GM21515 (cell line): ENCODE data around the gene SOX13.

Experiments used
- ATAC-seq: cut with Tn5 transposase; IDR thresholded peaks from one replicate; pipeline ENCODE4 v1.9.1; 2021; ENCODE audit not compliant: unreplicated experiment

Gene SOX13

DNA sequence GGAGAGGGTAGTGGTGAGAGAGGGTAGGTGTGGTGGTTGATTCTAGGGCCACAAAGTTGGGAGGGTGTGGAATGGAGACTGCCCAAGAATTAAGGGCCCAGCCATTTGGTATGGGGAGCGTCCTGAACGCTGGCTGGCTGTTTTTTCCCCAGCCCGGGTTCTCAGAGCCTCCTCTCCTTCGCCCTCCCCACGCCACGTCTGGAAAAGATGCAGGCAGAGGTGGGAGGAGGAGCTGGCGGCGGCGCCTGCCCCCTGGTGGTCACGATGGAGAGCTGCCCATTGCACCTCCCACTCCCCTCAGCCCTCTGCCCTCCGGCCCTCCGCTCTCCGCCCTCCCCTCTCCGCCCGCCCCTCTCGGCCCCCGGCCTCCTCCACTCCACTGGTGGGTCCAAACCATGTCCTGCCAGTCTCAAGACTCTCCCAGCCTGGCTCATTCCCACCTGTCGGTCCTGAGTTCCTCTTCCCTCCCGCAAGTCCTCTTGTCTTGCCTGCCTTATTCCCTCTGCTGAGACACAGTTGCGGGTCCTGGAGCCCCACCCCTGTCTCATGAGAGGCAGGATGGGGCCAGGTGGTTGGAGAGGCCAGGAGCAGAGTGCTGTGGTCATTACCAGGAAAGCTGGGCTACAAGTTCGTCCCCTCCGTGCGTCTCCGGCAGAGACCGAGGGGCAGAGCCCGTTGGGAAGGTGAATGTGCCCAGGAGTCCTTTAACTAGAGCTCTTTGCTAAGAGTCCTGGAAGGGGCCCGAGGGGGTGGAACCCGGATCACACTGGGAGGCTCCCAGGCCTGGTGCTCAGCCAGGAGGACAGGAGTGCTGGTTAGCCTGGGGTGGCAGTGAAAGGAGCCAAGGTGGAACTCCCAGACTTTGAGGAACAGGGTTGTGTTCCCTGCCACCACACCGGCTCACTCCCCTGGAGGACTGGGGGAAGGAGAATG lies 56.3 kb downstream of the SOX13 start:
- no peak for ATAC-seq

DNA sequence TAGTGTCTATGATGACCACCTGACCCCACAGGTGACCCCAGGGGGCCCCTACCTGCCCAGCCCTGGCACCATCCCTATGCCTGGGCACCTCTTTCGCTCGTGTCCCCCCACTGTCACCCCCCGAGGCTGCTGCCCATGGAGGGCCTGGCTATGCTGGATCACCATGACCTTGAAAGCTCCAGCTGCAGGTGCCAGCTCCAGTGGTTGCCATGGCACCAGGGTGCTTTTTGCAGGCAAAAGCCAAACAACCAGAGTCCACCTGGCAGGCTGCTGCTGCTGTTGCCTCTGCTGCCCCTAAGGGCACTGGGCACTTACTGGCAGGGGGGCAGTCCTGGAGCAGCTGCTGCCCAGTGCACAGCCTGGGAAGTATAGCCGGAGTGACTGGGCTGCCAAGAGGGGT lies 57.3 kb downstream of the SOX13 start:
- ATAC-seq: no peak

DNA sequence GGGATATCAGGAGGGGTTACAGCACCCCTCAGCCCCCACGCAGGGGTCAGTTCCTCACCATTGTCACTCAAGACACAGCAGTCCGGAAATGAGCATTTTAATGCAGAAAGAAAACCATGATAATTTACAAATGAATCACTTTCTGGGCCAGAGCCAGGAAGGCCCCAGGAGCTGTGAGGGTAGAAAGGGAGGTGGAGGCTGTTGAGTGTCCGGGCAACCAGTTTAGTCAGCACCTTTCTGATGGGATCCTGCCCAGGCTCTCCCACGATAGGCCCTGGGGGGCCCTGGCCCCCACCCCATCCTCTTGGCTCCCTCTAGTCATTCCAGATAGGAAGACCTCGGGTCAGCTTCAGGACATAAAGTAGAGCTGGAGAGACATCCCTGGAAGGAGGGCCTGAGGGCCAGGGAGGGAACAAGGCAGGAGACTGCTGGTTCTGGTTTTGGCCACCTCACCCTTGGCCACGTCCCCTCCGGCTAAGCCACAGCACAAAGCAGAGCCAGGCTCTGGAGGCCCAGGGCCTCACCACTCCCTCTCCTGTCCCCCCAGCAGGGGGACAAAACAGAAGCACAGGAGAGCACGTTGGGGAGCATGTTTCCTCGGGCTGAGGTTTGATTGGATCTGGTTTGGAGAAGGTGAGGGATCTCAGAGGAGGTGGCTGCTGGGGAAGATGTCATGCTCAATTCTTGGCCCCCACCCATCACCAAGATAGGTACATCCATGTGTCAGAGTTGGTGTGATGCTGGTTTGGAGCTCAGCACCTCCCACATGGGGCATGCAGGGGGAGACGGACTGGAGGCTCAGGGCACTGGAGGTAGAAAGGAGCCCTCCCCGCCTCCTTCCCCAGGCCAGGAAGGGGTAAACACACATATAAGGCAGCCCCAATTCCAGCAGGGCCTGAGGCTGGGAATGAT lies 58.3 kb downstream of the SOX13 start:
- no peak for ATAC-seq

DNA sequence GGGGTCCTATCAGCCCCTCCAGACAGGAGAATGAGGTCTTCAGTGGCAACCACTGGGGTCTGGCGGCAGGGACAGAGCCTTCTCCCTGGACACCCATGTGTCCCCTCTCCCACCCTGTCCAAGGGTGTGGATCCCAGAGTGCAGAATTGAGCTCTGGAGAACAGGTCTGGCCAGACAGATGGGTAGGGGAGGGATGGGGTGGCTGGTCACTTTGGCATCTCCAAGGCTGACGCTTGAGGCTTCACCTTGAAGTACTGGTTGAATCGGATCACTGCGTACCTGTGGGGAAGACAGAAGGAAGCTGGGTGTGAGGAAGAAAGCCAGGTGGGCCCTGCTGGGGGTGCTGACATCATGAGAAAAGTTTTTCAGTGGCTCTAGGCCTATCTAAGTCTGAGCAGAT lies 59.1 kb downstream of the SOX13 start:
- ATAC-seq: no peak

DNA sequence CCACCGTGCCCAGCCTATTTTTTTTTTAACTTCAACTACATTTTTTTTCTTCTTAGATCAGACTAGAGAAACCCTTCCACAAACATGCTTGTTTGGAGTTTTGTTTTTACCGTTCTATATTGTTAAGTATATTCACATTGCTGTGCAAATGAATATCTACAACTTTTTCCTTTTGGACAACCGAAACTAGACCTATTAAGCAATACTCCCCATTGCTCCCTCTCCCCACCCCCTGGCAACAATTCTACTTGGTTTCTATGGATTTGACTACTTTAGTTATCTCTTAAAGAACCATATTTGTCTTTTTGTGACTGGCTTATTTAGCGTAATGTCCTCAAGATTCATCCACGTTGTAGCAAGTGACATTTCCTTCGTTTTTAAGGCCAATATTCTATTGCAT lies 59.8 kb downstream of the SOX13 start:
- no peak for ATAC-seq

DNA sequence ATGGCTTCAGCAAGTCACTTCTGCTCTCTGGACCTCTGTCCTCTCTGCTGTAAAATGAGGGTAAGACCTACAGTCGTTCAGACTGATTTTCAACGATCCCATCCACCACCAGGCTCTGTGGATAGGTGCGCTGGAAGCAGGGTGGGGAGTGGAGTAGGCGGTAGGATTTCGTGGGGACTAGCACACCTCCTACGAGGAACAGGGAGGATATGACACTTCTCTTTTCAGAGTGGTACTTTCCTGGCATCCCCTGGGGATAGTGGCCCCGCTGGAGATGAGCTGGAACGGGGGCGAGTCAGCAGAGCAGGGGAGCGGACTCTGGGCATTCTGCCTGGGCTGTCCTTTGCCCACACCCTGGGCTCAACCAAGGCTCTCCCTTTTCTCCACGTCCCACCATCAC lies 61.2 kb downstream of the SOX13 start:
- no peak for ATAC-seq

DNA sequence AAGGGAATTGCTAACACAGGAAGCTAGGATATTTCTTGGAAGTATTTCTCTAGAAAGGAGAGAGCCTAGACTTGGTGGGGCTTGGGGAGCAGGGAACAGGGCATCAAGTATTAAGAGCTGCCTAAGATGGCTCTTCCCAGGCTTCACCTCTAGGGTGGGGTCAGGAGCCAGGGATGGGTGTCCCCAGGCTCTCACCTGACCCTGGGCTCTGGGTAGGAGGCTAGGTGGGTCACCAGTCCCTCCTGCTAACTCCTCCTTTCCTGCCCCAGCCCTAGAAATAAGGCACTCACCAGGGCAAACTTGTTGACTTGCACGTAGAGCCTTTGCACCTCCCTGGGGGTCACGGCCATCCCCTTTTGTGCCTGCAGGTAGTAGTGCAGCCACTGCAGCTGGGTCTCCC lies 63.9 kb downstream of the SOX13 start:
- ATAC-seq: no peak

DNA sequence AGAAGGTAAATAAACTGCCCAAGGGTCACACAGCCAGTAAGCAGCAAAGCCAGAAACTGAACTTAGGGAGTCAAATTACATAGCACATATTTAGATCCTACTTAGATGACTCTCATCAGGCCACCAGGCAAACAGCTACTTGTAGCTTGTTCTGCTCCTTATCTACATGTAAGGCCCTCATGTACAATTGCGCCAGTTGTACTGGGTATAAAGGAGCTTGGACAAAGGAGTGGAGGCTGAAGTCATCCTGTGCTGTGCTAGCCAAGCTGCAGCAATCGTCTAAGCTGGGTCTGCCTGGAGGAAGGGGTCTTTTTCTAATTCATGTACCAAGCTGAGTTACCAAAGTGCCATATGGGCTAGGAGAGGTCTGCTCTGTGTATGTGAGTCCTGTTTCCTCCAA lies 66.2 kb downstream of the SOX13 start:
- ATAC-seq: no peak

DNA sequence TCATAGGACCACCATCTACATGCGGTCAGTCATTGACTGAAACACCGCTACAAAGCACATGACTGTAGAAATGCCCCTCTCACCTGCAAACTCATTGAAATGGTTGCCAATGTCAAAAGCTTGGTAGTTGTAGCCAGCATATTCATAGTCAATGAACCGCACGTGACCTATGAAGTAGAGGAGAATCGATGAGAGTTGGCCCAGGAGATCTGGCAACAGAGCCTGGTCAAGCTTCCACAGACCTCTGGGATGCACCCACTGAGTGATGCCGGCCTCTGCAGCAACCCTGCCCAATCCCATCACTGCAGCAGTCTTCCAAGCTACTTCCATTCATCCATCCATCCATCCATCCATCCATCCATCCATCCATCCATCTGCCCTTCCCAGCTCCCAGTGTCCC lies 67.0 kb downstream of the SOX13 start:
- no peak for ATAC-seq

DNA sequence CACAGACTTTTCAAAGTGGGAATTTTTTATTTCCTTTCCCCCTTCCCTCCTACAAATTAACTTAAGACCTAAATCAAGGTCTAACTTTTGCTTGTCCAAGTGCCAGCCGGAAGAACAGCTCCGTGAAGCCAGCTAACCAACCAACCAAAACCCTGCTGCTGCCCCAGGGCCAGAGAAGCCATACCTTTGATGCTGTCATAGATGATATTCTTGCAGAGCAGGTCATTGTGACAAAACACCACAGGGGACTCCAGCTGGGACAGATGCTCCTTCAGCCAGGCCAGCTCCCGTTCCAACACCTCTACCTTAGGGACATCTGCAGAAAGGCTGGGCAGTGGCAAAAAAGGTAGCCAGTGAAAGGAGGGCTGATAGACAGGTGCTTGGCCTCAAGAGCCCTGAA lies 68.2 kb downstream of the SOX13 start:
- no peak for ATAC-seq

DNA sequence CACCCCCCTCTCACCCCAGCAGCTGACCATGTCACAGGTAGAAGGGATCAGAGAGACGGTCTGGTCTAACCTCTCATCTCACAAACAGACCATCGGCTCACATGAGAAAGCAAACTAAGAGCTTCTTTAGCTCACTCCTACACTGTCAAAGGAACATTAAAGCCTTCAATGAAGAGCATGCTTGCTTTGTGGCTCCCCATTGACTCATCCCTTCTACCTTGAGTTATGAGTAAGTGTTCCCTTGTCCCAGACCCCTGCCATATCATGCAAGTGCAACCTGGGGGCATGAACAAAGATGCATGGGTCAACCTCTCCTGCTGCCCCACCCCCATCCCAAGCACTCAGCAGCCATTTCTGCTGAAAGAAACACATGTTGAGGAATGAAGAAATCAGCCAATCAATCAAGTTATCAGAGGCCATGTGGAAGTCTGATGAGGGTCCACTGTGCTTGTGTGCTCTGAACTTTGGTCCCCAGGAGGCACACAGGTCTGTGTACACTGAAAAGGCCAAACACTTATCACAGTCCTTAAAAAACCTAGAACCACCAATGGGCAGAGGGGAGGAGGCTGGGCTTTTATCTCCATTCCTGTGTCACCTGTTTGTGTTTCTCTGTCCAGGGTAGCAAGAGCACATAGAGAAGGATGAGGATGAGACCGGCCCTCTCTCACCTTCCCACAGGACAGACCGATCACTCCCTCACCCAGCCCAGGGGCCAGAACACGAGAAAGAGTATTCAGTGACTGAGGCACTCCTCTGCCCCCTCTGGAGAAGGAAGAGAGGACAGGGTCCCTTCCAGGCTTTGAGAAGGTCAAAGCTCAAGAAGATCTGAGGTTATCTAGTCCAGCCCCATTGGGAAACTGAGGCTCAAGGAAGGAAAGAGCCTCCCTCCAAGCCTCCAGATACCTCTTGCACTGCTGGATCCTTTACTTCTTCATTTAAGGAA lies 69.4 kb downstream of the SOX13 start:
- ATAC-seq: no peak

DNA sequence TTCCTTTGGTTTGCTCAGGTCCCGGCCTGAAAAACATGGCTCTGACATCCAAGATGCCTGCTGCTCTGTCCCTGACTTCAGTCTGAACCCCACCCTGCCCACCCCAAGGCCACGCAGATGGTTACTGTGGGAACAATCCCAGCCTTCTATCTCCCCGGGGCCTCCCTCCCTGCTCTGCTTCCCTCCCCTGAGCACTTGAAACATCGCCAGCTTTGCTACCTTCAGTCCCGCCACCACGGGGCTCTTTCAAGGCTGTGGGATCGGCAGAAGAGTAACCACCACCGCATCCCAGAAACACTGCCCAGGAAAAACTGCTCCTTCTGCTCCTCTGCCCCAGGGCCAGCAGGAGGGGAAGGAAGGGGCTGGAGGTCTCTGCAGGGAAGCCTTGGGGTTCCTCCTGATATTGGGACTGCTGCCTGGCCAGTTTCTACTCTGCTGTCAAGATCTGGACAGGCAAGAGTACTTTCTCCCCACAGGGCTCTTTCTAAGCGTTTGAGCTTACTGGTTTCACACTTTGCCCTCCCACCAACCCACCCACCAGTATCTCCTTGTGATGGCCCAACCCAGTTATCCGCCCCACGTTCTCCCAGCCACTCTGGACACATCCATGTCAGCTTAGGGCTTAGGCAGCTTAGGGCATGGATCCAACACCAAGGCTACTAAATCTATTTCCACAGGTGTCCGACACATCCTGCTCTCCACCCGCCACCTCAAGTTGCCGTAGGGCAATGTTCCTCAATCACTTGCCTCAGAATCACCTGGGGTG lies 70.5 kb downstream of the SOX13 start:
- no peak for ATAC-seq

DNA sequence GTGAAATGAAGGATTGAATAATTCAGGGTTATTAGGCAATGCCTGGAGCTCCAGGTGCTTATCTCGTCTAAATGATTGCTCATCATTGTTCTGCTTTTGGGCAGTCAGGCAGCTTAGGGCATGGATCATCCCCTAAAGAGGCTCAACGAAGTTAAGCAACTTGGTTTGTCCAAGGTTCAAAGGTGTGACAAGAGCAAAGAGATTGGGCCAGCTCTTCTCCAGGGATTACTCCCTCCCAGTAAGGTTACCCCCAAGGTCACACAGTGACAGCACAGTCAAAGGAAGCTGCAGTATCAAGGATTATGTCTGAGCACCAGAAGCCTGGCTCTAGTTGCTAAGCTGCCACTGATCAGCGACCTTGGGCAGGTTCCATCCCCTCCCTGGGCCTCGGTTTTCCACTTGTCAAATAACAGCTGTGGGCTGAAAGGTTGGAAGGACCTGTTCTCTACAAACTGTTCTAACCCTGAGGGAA lies 72.2 kb downstream of the SOX13 start:
- ATAC-seq: no peak

DNA sequence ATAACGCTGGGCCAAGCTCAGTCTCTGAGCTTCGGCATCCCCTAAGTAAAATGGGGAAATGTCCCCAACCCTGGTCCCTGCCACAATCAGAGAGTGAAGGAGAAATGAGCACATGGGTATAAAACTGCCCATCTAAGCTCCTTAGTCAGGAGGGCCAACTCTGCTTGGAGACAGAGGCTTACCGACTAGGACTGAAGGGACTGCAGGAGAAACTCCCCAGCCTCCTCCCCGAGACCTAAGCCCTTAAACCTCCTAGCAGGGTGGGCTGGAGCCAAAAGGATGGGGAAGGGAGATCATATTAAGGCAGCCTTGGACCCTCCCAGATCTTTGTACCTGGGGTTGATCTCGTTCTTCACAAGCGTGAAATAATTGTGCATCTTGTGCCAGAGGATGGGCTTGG lies 73.4 kb downstream of the SOX13 start:
- ATAC-seq: no peak

DNA sequence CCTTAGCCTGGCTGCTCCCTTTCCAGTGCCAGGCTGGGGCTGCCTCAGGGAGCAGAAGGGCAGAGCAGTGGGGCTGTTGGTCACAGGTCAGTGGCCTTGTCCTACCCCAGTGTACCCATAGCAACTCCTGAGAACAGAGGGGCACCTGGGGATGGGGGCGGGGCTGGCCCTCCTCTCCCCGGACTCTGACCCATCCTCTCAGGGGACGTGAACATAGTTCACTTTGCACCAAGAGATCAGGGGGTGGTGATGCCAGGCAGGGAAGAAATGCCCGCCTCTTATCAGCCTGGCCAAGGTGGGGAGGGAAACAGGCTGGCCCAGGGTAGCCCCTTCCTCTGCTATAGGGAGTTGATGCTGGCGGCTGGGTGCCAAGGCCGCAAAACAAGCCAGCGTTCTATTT lies 74.0 kb downstream of the SOX13 start:
- no peak for ATAC-seq

DNA sequence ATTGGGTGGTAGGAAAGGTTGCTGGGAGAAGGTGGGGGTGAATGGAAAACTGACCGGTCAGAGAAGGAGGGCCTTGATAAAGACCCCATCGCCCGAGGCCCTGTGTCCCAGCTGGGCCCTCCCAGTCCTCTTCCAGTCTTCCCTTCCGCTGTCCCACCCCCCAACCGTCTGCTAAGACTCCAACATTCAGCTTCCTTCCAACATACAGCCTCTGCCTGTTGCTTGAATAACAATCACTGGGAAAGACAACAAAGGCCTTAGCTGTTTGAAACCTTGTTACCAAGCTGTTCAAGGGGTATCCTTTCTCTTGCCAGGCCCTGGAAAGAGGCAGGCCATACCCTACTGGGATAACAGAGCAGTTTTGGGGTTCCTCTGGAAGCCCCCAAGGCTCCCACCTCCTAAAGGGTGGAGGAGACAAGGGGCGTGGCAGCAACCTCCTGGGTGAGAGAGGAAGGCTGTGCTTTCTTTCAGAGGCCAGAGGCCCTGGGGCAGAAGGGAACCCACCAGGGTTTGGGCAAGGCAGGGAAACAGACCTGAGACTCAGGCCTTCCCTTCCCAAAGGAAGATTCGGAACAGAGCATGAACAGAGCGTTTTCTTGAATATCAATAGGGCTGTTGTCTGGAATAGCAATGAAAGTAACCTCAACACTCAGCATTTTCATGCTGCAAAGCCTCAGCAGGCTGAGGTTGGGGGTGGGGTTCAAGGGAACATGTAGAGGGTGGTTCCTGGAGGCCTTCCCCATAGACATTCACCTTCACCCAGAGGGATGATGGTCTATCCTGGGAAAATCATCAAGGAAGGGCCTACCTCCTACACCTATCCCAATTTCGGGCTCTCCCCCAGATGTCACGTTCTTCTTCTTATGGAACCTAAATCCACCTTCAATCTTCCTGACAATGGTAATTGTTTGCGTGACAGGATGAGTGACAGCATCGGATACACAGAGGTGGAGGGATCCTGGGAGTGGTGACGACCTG lies 74.8 kb downstream of the SOX13 start:
- no peak for ATAC-seq

DNA sequence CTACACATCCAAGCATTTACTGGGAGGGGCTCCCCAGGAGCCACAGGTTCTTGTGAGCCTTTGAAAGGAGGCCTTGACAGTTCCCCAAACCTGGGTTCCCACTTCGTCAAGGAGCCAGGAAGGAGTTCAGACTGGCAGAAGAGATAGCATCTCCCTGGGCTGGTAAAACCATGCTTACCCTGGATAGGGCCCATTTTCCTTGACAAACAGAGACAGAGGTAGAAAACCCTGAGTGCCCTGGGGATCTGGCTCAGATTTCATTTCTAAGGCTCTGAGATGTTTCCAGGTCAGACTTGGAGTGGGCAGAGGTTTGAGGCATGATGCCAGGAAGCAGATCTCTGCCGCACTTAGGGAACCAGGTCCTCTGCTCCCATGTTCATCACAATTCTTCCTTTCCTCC lies 76.2 kb downstream of the SOX13 start:
- ATAC-seq: no peak

DNA sequence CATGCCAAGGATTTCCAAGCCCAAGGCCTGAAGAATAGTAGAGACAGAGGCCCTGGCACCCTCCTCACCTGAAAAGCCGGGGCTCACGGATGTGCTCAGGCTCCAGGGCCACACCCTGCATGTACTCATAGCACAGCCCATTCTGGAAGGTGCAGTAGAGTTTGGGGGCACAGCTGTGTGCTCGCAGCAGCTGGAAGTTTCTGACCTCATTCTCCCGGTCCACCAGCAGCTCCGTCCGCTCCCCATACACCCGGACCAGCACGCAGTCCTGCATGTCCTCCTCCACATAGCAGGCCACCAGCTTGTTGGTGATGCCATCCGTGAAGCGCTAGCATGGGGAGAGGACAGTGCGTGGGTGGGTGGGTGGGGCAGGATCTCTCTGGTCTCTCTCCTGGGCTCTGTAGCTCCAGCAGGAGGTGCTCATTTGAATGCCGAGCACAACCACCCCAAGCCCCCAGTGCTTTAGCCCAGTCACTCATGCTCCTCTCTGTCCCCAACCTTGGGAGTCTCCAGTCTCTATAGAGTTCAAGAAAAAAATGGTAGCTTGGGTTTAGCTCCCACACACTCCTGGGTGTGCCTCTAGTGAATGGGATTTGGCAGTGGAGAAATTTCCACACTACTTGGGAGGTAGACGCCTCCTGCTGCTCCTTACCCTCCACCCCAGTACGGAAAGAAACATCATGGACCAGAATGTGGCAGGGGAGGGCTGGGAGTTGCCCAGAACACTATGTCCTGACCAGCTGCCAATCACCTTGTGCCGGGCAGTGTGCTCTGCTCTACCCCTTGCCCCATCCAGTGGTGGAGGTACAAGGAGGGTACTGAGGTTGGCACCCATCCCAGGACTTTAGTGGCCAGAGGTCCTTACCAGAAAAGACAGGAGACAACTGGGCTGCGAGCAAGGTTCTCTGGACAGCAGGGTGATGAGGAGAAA lies 77.0 kb downstream of the SOX13 start:
- ATAC-seq: no peak
